Upper lobe of left lung (tissue), 6 donors: ENCODE measurements around the gene NSMCE1. TPM values are rescaled to one million over a fixed set of nuclear protein-coding genes. Genes with fewer than 3 reads are reported as not detected.

Experiments used
- ATAC-seq, 2 donors: fragments of 200-7000 bp; cut with Tn5 transposase; one replicate each; pipeline ENCODE4 v1.9.1; 2022; ENCODE audit warnings: mild to moderate bottlenecking in 2 of 2, moderate library complexity in 2 of 2; ENCODE audit not compliant: low FRiP score in 2 of 2
- DNase-seq, 2 donors: peaks; one replicate each; pipeline ENCODE4 v3.0.0-alpha.2; 2019 to 2020
- H3K27ac ChIP-seq, 4 donors: fragments of 200-600 bp; sonication (generic); one replicate each; pipeline ENCODE4 v1.5.1; 2016 to 2019
- H3K27me3 ChIP-seq, 4 donors: fragments of 200-600 bp; sonication (generic); one replicate each; pipeline ENCODE4 v1.5.1; 2017 to 2019
- H3K36me3 ChIP-seq, 4 donors: fragments of 200-600 bp; sonication (generic); one replicate each; pipeline ENCODE4 v1.5.1; 2016 to 2019
- H3K4me1 ChIP-seq, 4 donors: fragments of 200-600 bp; sonication (generic); one replicate each; pipeline ENCODE4 v1.5.1; 2018 to 2019
- H3K4me3 ChIP-seq, 4 donors: fragments of 200-600 bp; sonication (generic); one replicate each; pipeline ENCODE4 v1.5.1; 2017 to 2019; ENCODE audit warnings: mild to moderate bottlenecking in 2 of 4, moderate library complexity in 1 of 4
- H3K9me3 ChIP-seq, 4 donors: fragments of 200-600 bp; sonication (generic); one replicate each; pipeline ENCODE4 v1.5.1; 2018 to 2019
- EP300 ChIP-seq, 4 donors: sonication (generic); formaldehyde crosslinking; IDR thresholded peaks; one replicate each; pipeline ENCODE4 v1.5.1; 2017; ENCODE audit warnings: antibody characterized with exemption in 4 of 4, control low read depth in 2 of 4
- POLR2A ChIP-seq, 4 donors: fragments of 450-650 bp; IDR thresholded peaks; one replicate each; pipeline ENCODE4 v1.5.1; 2016 to 2017; ENCODE audit warnings: antibody characterized with exemption in 4 of 4, mild to moderate bottlenecking in 2 of 4
- POLR2AphosphoS5 ChIP-seq, 2 donors: sonication (generic); formaldehyde crosslinking; IDR thresholded peaks; one replicate each; pipeline ENCODE4 v1.5.1; 2017; ENCODE audit warnings: antibody characterized with exemption in 2 of 2
- WGBS, 2 donors: methylation state at CpG; one replicate each; pipeline ENCODE4 v1.1.5; 2017 to 2018; 5-methylcytosine and 5-hydroxymethylcytosine counted together
- total RNA-seq, 6 donors: library from RNA; depleted of rRNA in 4 of 6; stranded (reverse); fragments of >200 nt in 4 of 6; gene quantifications; one replicate each; pipeline versions ENCODE4 v1.1.0 to v1.2.1, GENCODE V29; 2016 to 2021
- TF ChIP-seq, protein P1 (sequence below), 6 experiments: fragments of 450-650 bp in 4 of 6; fragments of 200-600 bp in 2 of 6; sonication (generic) in 2 of 6; IDR thresholded peaks; one replicate each; pipeline ENCODE4 v1.5.1; 2016 to 2019; ENCODE audit warnings: antibody characterized with exemption in 6 of 6
- donor health status: DM: no; HTN: no; CAD: no; lungs with moderate emphysema.
- donor health status: DM: no; HTN: yes; CAD: no; lungs with severe emphysema.

The NSMCE1 gene
- total RNA-seq, 6 donors from 2014 or later = 14.7 to 50.6 (median 31.0) TPM

DNA sequence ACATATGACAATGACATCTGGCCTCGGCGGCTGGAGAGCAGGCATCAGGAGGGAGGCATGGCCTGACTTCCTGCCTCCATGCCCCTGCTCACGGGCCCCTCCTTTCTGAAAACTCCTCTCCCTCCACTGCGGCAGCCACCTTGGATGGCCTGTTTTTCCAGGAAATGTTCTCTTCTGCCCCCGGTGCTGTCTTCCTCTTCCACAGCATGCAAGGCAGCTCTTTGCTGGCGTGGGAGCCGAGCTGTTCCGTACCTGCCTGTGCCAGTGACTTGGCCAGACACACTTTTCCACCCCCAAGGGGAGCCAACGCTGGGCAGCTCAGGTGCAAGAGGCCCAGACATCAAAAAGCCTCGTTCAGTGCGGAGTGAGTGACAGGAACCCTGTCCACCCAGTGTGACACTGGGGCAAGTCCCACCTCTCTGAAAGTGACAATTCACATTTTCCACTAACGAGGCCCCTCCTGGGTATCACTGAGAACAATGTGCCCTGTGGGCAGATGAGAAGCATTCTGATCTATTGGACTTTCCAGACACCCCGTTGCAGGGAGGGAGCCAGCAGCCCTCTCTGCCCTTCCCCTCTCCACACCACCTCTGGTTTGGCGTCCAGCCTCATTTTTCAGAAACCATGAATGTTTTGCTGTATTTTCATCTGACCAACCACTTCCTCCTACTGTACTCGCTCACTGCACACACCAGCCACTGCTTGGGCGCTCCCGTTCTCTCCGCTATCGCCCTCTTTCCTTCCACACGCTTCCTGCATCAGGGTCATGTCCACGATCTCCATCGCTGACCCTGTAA lies 31.2 kb downstream of the NSMCE1 start:
- ATAC-seq (peak; percentile 8 to 23), DNase-seq (peak in 1 of 2 donors; percentile 58)
- H3K27ac ChIP-seq = peak overlapping the region; percentile 83 to 95 (median 87)
- peaks cover 0 to 18% (median 8%) of the 10 kb centered on the region in 4 donors for H3K36me3 ChIP-seq
- peaks cover 69 to 83% (median 75%) of the 10 kb centered on the region in 4 donors for H3K4me1 ChIP-seq
- no peaks in the 10 kb centered on the region for H3K27me3 ChIP-seq
- no peak for TF ChIP-seq POLR2AphosphoS5 (IDR thresholded peaks at IDR 0.05)
- no peak for TF ChIP-seq EP300 (IDR thresholded peaks at IDR 0.05)
- TF ChIP-seq POLR2A (IDR thresholded peaks at IDR 0.05) = no peak
- TF ChIP-seq, protein P1, sequence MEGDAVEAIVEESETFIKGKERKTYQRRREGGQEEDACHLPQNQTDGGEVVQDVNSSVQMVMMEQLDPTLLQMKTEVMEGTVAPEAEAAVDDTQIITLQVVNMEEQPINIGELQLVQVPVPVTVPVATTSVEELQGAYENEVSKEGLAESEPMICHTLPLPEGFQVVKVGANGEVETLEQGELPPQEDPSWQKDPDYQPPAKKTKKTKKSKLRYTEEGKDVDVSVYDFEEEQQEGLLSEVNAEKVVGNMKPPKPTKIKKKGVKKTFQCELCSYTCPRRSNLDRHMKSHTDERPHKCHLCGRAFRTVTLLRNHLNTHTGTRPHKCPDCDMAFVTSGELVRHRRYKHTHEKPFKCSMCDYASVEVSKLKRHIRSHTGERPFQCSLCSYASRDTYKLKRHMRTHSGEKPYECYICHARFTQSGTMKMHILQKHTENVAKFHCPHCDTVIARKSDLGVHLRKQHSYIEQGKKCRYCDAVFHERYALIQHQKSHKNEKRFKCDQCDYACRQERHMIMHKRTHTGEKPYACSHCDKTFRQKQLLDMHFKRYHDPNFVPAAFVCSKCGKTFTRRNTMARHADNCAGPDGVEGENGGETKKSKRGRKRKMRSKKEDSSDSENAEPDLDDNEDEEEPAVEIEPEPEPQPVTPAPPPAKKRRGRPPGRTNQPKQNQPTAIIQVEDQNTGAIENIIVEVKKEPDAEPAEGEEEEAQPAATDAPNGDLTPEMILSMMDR (IDR thresholded peaks at IDR 0.05) = no peak
- H3K9me3 ChIP-seq = no peaks in the 10 kb centered on the region
- H3K4me3 ChIP-seq = peak overlapping the region in 1 of 4 donors; percentile 13
- 45 to 57% methylated on average over 21 to 22 of the region's 22 CpGs for WGBS, 2 donors

DNA sequence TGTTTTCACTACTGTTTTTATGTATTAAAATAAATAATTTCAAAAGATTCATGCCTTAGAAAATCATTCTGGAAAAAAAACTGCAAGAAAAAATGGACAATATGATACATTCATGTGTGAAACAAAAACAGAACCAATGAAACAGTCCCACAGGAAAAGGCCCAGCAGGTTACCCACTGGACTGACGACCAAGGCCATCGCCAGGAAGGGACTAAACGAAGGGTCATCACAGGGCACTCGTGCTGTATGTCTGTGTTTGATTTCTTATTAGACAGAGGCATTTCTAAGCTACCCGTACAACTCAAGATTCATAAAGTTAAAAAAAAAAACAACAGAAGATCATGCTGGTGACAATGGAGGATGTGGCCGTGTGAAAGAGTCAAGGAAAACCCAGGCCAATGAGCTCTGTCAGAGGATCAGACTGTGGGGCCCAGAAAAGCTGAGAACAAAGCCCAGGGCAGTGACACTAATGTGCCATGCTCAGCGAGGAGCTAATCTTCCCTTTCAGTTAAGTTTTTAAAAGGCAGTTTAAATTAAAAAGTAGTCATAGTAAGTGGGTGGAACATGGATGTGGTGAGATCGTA lies 31.8 kb downstream of the NSMCE1 start:
- Histone ChIP-seq H3K9me3 (no peaks in the 10 kb centered on the region), H3K27ac (peak overlapping the region; percentile 83 to 95 (median 87)), H3K27me3 (no peaks in the 10 kb centered on the region), H3K36me3 (peaks cover 0 to 25% (median 11%) of the 10 kb centered on the region in 4 donors), H3K4me3 (no peak overlapping the region), H3K4me1 (peaks cover 62 to 76% (median 72%) of the 10 kb centered on the region in 4 donors)
- 63 to 69% methylated on average over 8 of the region's 8 CpGs for WGBS, 2 donors
- no peak for ATAC-seq
- no peak for DNase-seq
- TF ChIP-seq, protein P1 (IDR thresholded peaks at IDR 0.05) = no peak
- no peak for TF ChIP-seq POLR2AphosphoS5 (IDR thresholded peaks at IDR 0.05)
- no peak for TF ChIP-seq POLR2A (IDR thresholded peaks at IDR 0.05)
- no peak for TF ChIP-seq EP300 (IDR thresholded peaks at IDR 0.05)

DNA sequence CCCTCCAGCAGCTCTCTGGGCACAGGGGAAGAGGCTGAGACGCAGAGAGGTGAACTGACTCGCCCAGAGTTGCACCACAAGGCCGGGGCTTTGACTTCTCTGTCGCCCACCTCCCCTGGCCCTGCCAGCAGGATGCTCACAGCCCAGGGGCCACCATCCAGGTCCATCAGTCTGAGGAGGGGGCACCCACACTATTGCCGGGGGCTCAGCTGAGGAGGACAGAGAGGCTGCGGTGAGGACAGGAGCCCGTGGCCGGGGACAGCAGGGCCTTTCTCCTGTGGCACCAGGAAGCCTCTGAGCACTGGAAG lies 32.7 kb downstream of the NSMCE1 start:
- Histone ChIP-seq H3K4me3 (no peak overlapping the region), H3K36me3 (peaks cover 0 to 31% (median 13%) of the 10 kb centered on the region in 4 donors), H3K4me1 (peaks cover 54 to 76% (median 66%) of the 10 kb centered on the region in 4 donors), H3K27me3 (no peaks in the 10 kb centered on the region), H3K27ac (peak overlapping the region; percentile 83 to 95 (median 87)), H3K9me3 (no peaks in the 10 kb centered on the region)
- TF ChIP-seq EP300 (IDR thresholded peaks at IDR 0.05) (no peak), POLR2A (IDR thresholded peaks at IDR 0.05) (no peak), POLR2AphosphoS5 (IDR thresholded peaks at IDR 0.05) (no peak)
- TF ChIP-seq, protein P1 (IDR thresholded peaks at IDR 0.05) = no peak
- no peak for ATAC-seq
- 69 to 83% methylated on average over 7 to 8 of the region's 8 CpGs for WGBS, 2 donors
- no peak for DNase-seq

DNA sequence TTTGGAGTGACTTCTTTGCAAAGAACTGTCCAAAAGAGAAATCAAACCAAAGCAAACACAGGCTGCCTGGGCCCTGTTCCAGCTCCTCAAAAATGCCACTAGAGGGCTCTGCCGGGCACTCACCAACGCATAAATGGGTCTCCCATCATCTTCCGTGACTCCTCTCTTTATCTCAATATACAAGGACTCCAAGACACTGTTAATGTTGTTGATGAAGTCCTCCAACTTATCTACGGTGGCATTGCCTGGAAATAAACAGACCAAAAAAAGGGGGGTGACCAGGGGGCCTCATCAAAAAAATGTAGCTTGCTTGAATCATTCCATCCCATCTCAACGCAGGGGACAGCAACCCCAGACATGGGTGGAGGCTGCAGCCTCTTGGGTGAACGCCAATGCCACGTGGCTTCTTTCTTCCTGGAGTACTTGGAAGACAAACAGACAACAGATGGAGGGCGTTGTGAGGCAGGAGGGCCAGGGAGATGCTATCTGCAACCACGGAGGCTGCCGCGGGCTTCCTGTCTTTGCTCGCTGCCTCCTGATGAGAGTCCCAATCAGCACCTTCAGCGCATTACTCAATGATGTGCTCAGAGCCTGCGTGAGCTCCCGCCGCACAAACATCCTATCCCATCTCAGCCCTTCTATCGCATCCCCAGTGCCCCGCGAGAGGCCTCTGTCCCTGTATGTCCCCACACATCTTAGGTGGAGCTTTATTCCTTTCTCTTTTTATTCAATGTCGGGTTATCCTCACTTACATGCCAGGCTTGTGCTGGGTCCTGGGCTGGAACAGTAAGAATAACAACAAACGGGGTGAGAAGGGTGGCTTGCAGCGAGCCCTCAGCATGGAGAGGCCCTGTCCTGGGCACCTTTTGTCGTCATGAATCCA lies 33.3 kb downstream of the NSMCE1 start:
- H3K4me1 ChIP-seq = peaks cover 48 to 77% (median 65%) of the 10 kb centered on the region in 4 donors
- no peaks in the 10 kb centered on the region for H3K9me3 ChIP-seq
- whole genome bisulfite sequencing, 2 donors = 21 to 27% methylated on average over 23 of the region's 23 CpGs
- H3K4me3 ChIP-seq = peak overlapping the region in 2 of 4 donors; percentile 4 to 13
- H3K27ac ChIP-seq = peak overlapping the region; percentile 83 to 95 (median 87)
- peak in 1 of 4 donors; percentile 38 for TF ChIP-seq POLR2A (IDR thresholded peaks at IDR 0.05)
- TF ChIP-seq, protein P1 (IDR thresholded peaks at IDR 0.05) = peak; percentile 64 to 93 (median 76)
- peak in 3 of 4 donors; percentile 78 to 93 (median 82) for TF ChIP-seq EP300 (IDR thresholded peaks at IDR 0.05)
- TF ChIP-seq POLR2AphosphoS5 (IDR thresholded peaks at IDR 0.05) = peak; percentile 90 to 92
- peak; percentile 76 to 86 for ATAC-seq
- DNase-seq = peak in 1 of 2 donors; percentile 88
- no peaks in the 10 kb centered on the region for H3K27me3 ChIP-seq
- peaks cover 0 to 37% (median 19%) of the 10 kb centered on the region in 4 donors for H3K36me3 ChIP-seq
